GM23248 (cell line): ENCODE data around the gene FAM83E. TPM values are rescaled to one million over a fixed set of nuclear protein-coding genes. Genes with fewer than 3 reads are reported as not detected.

Experiments
- DNase-seq: peaks from one replicate; pipeline ENCODE4 v3.0.0-alpha.2; 2015
- H2AFZ ChIP-seq: fragments of 200-600 bp; sonication (generic); 2 replicates; pipeline ENCODE4 v1.6.1; 2016; ENCODE audit warnings: antibody characterized with exemption
- H3F3A ChIP-seq: fragments of 200-600 bp; sonication (generic); 2 replicates; pipeline ENCODE4 v1.6.1; 2016; ENCODE audit warnings: mild to moderate bottlenecking, antibody characterized with exemption, mixed run types; ENCODE audit not compliant: insufficient read depth
- H3K27ac ChIP-seq: fragments of 200-600 bp; sonication (generic); 2 replicates; pipeline ENCODE4 v1.5.1; 2016; ENCODE audit warnings: mild to moderate bottlenecking
- H3K27me3 ChIP-seq: fragments of 200-600 bp; sonication (generic); replicated peaks from 2 replicates; pipeline ENCODE4 v1.6.1; 2016; ENCODE audit warnings: mild to moderate bottlenecking; ENCODE audit not compliant: insufficient read depth
- H3K36me3 ChIP-seq: fragments of 200-600 bp; sonication (generic); 2 replicates; pipeline ENCODE4 v1.6.1; 2016; ENCODE audit warnings: low read depth, mild to moderate bottlenecking
- H3K4me1 ChIP-seq: fragments of 200-600 bp; sonication (generic); 2 replicates; pipeline ENCODE4 v1.6.1; 2016; ENCODE audit warnings: mild to moderate bottlenecking; ENCODE audit not compliant: insufficient read depth
- H3K4me2 ChIP-seq: fragments of 200-600 bp; sonication (generic); one replicate; pipeline ENCODE4 v1.6.1; 2016; ENCODE audit warnings: mild to moderate bottlenecking; ENCODE audit not compliant: unreplicated experiment
- H3K4me3 ChIP-seq: fragments of 200-600 bp; sonication (generic); 2 replicates; pipeline ENCODE4 v1.5.1; 2016; ENCODE audit warnings: mild to moderate bottlenecking
- H3K79me2 ChIP-seq: fragments of 200-600 bp; sonication (generic); 2 replicates; pipeline ENCODE4 v1.6.1; 2016; ENCODE audit warnings: mild to moderate bottlenecking; ENCODE audit not compliant: insufficient read depth
- H3K9ac ChIP-seq: fragments of 200-600 bp; sonication (generic); 2 replicates; pipeline ENCODE4 v1.6.1; 2016; ENCODE audit warnings: mild to moderate bottlenecking
- H3K9me2 ChIP-seq: fragments of 200-600 bp; sonication (generic); 2 replicates; pipeline ENCODE4 v1.6.1; 2016; ENCODE audit warnings: mixed run types, mild to moderate bottlenecking, moderate library complexity; ENCODE audit not compliant: insufficient read depth
- H3K9me3 ChIP-seq: fragments of 200-600 bp; sonication (generic); one replicate; pipeline ENCODE4 v1.6.1; 2017; ENCODE audit warnings: low read depth
- H4K20me1 ChIP-seq: fragments of 200-600 bp; sonication (generic); 2 replicates; pipeline ENCODE4 v1.6.0; 2016; ENCODE audit not compliant: insufficient read depth
- EZH2 ChIP-seq: fragments of 200-600 bp; sonication (generic); IDR thresholded peaks from 2 replicates; pipeline ENCODE4 v1.6.1; 2018; ENCODE audit warnings: antibody characterized with exemption, mild to moderate bottlenecking; ENCODE audit not compliant: insufficient read depth, poor library complexity, severe bottlenecking
- EZH2phosphoT487 ChIP-seq: fragments of 200-600 bp; sonication (generic); IDR thresholded peaks from 2 replicates; pipeline ENCODE4 v1.6.1; 2018; ENCODE audit warnings: antibody characterized with exemption, moderate library complexity, mild to moderate bottlenecking, low read depth; ENCODE audit not compliant: insufficient read depth
- WGBS, 2 experiments: methylation state at CpG; one replicate each; pipeline ENCODE4 v1.1.6; 2015 to 2017; ENCODE audit warnings: low lambda C conversion rate in 2 of 2, low coverage in 1 of 2; ENCODE audit errors: missing lambda C conversion rate in 2 of 2; 5-methylcytosine and 5-hydroxymethylcytosine counted together
- in situ Hi-C: fragments of 300-500 bp; cut with MboI; formaldehyde crosslinking; loops from 2 replicates; pipeline ENCODE4 v1.15.0; 2020
- polyA plus RNA-seq: library from polyadenylated mRNA; unstranded; fragments of >200 nt; fragmentation: Nextera tagmentation; extraction: Ambion mirVana; gene quantifications from 2 replicates; pipeline ENCODE4 v1.2.1, GENCODE V29; 2016
- total RNA-seq: library from RNA; depleted of rRNA; stranded (reverse); fragments of >200 nt; shearing (Covaris generic); gene quantifications from 2 replicates; pipeline ENCODE4 v1.2.3, GENCODE V29; 2014

Gene FAM83E
- total and polyA plus RNA-seq, 2 experiments from 2014 or later = not detected

- no peaks in the 10 kb centered on the region for H3K9me3 ChIP-seq
- TF ChIP-seq EZH2phosphoT487 = no peak
- TF ChIP-seq EZH2 = no peak
- no peak overlapping the region for H3K9ac ChIP-seq
- 76 to 85% methylated on average over 10 to 21 of the region's 21 CpGs for WGBS, 2 experiments
- H3K79me2 ChIP-seq = no peaks in the 10 kb centered on the region
- no peaks in the 10 kb centered on the region for H3F3A ChIP-seq
- no peaks in the 10 kb centered on the region for H4K20me1 ChIP-seq
- H3K4me1 ChIP-seq = no peaks in the 10 kb centered on the region
- H3K27ac ChIP-seq = no peak overlapping the region
- no peak for DNase-seq
- H3K27me3 ChIP-seq = no peaks in the 10 kb centered on the region; the same call in 1 of the 2 replicates
- H3K9me2 ChIP-seq = no peaks in the 10 kb centered on the region
- no peak overlapping the region for H3K4me2 ChIP-seq
- H3K36me3 ChIP-seq = no peaks in the 10 kb centered on the region
- H2AFZ ChIP-seq = no peak overlapping the region
- in situ Hi-C loops = no loop called here
- H3K4me3 ChIP-seq = no peak overlapping the region
Measured at GRCh38 chr19:48600679-48601417, 14.0 kb downstream of the FAM83E start.

- Histone ChIP-seq H4K20me1 (no peaks in the 10 kb centered on the region), H3K36me3 (no peaks in the 10 kb centered on the region), H3K79me2 (no peaks in the 10 kb centered on the region), H3K9me2 (no peaks in the 10 kb centered on the region), H3K27ac (no peak overlapping the region), H3F3A (no peaks in the 10 kb centered on the region), H3K4me1 (no peaks in the 10 kb centered on the region), H2AFZ (no peak overlapping the region), H3K9me3 (no peaks in the 10 kb centered on the region), H3K27me3 (no peaks in the 10 kb centered on the region; the same call in 1 of the 2 replicates), H3K4me3 (no peak overlapping the region), H3K9ac (no peak overlapping the region), H3K4me2 (no peak overlapping the region)
- no peak for TF ChIP-seq EZH2
- no peak for TF ChIP-seq EZH2phosphoT487
- whole genome bisulfite sequencing, 2 experiments = 64 to 65% methylated on average over 27 to 30 of the region's 30 CpGs
- in situ Hi-C loops = no loop called here
- DNase-seq = no peak
Measured at GRCh38 chr19:48598996-48599700, 15.7 kb downstream of the FAM83E start.

GRCh38 chr19:48596679-48597465 is 18.0 kb downstream of the FAM83E start:
- WGBS, 2 experiments = 80% methylated on average over 36 to 39 of the region's 39 CpGs
- in situ Hi-C loops = no loop called here
- Histone ChIP-seq H3K36me3 (no peaks in the 10 kb centered on the region), H3K4me3 (no peak overlapping the region), H3K4me2 (no peak overlapping the region), H3K9me3 (no peaks in the 10 kb centered on the region), H3K4me1 (no peaks in the 10 kb centered on the region), H3K9ac (no peak overlapping the region), H3K27ac (no peak overlapping the region), H3K9me2 (no peaks in the 10 kb centered on the region), H2AFZ (no peak overlapping the region), H3K27me3 (no peaks in the 10 kb centered on the region; the same call in 1 of the 2 replicates), H4K20me1 (no peaks in the 10 kb centered on the region), H3F3A (no peaks in the 10 kb centered on the region), H3K79me2 (no peaks in the 10 kb centered on the region)
- TF ChIP-seq EZH2phosphoT487 (no peak), EZH2 (no peak)
- no peak for DNase-seq

- DNase-seq = no peak
- WGBS, 2 experiments = 93% methylated on average over 3 to 4 of the region's 4 CpGs
- no peak overlapping the region for H3K27ac ChIP-seq
- H4K20me1 ChIP-seq = no peaks in the 10 kb centered on the region
- H3K9me3 ChIP-seq = no peaks in the 10 kb centered on the region
- in situ Hi-C loops = no loop called here
- H3K9ac ChIP-seq = no peak overlapping the region
- H3K9me2 ChIP-seq = no peaks in the 10 kb centered on the region
- no peak overlapping the region for H2AFZ ChIP-seq
- no peak overlapping the region for H3K4me2 ChIP-seq
- H3K27me3 ChIP-seq = no peaks in the 10 kb centered on the region; the same call in 1 of the 2 replicates
- no peaks in the 10 kb centered on the region for H3F3A ChIP-seq
- TF ChIP-seq EZH2 (no peak), EZH2phosphoT487 (no peak)
- no peaks in the 10 kb centered on the region for H3K4me1 ChIP-seq
- no peaks in the 10 kb centered on the region for H3K79me2 ChIP-seq
- no peak overlapping the region for H3K4me3 ChIP-seq
- H3K36me3 ChIP-seq = no peaks in the 10 kb centered on the region
Measured at GRCh38 chr19:48596237-48596636, 18.6 kb downstream of the FAM83E start.
